Upper lobe of right lung (tissue), 1 donor: ENCODE measurements around the gene CEP120. TPM values are rescaled to one million over a fixed set of nuclear protein-coding genes. Genes with fewer than 3 reads are reported as not detected.
"Not testable (repeated sequence)": the region's sequence is repeated elsewhere in the genome, so short reads cannot be mapped to it uniquely, and the experiment has no call there.

Source experiments
- ATAC-seq: fragments of 200-7000 bp; cut with Tn5 transposase; one replicate; pipeline ENCODE4 v1.9.1; 2020; ENCODE audit warnings: mild to moderate bottlenecking, moderate library complexity
- DNase-seq: peaks from one replicate; pipeline ENCODE4 v3.0.0-alpha.2; 2020
- H3K27ac ChIP-seq: fragments of 200-600 bp; one replicate; pipeline ENCODE4 v1.8.0; 2022
- H3K27me3 ChIP-seq: fragments of 200-600 bp; one replicate; pipeline ENCODE4 v1.8.0; 2022; ENCODE audit warnings: mild to moderate bottlenecking
- H3K36me3 ChIP-seq: fragments of 200-600 bp; one replicate; pipeline ENCODE4 v1.8.0; 2022
- H3K4me1 ChIP-seq: fragments of 200-600 bp; one replicate; pipeline ENCODE4 v1.8.0; 2022
- H3K4me3 ChIP-seq: fragments of 200-600 bp; one replicate; pipeline ENCODE4 v1.8.0; 2022; ENCODE audit warnings: mild to moderate bottlenecking
- H3K9me3 ChIP-seq: fragments of 200-600 bp; one replicate; pipeline ENCODE4 v1.8.0; 2022
- CTCF ChIP-seq: fragments of 200-600 bp; IDR thresholded peaks from one replicate; pipeline ENCODE4 v1.8.0; 2022; ENCODE audit warnings: antibody characterized with exemption
- intact Hi-C: fragments of 100-400 bp; cut with DNase I; formaldehyde crosslinking; loops from one replicate; pipeline ENCODE4 v1.11.0; 2022
- total RNA-seq: library from RNA; stranded (reverse); fragmentation: NEBNext Ultra II Directional; extraction: Animal tissue kit (Norgen Biotek cat#: 25700); gene quantifications from one replicate; pipeline ENCODE4 v1.2.1, GENCODE V29; 2021
- donor health status: DM: no; HTN: yes; CAD: no; lungs with severe emphysema.

Gene CEP120
- total RNA-seq, 1 donor from 2014 or later: 19.5 TPM

- H3K27me3 ChIP-seq: no peaks in the 10 kb centered on the region
- no peak overlapping the region for H3K4me3 ChIP-seq
- peaks cover 67% of the 10 kb centered on the region for H3K36me3 ChIP-seq
- ATAC-seq (no peak), DNase-seq (no peak)
- H3K9me3 ChIP-seq: no peaks in the 10 kb centered on the region
- TF ChIP-seq CTCF: no peak
- no peaks in the 10 kb centered on the region for H3K4me1 ChIP-seq
- intact Hi-C loops: no loop called here
- no peak overlapping the region for H3K27ac ChIP-seq
Observed at GRCh38 chr5:123412206-123412605, 11.0 kb downstream of the CEP120 start.

DNA sequence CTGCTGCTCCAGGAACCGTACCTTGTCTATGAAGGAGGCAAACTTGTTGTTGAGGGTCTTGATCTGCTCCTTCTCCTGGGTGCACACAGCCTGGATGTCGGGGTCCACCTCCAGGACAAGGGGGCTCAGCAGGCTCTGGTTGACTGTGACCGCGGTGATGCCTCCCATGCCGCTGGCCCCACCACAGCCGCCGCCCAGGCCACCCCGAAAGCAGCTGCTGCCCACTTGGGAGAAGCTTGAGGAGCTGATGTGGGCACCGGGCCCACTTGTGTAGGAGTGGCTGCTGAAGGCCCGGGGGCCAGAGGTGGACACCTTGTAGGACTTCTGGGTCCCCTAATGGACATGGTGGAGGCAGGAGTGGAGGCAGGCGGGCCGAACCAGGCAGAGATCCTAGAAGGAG is 21.2 kb downstream of the CEP120 start:
- H3K36me3 ChIP-seq: peaks cover 55% of the 10 kb centered on the region
- H3K9me3 ChIP-seq, H3K4me3 ChIP-seq, H3K27ac ChIP-seq, H3K27me3 ChIP-seq, intact Hi-C loops, DNase-seq, H3K4me1 ChIP-seq, ATAC-seq: not testable (repeated sequence)

DNA sequence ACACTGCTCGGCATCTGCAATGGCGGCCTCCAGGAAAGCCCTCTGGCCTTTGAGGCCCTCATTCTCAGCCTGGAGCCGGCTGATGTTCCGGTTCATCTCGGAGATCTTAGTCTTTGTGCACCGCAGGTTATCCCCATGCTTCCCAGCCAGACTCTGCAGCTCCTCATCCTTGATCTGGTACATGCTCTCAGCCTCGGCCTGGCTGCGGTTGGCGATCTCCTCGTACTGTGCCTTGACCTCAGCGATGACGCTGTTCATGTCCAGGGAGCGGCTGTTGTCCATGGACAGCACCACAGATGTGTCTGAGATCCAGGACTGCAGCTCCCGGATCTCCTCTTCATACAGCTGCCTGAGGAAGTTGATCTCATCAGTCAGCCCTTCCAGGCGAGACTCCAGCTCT is 21.9 kb downstream of the CEP120 start:
- Histone ChIP-seq H3K9me3 (no peaks in the 10 kb centered on the region), H3K27ac (no peak overlapping the region), H3K27me3 (no peaks in the 10 kb centered on the region), H3K4me1 (no peaks in the 10 kb centered on the region), H3K36me3 (peaks cover 62% of the 10 kb centered on the region), H3K4me3 (no peak overlapping the region)
- TF ChIP-seq CTCF: no peak
- DNase-seq: no peak
- intact Hi-C loops: no loop called here
- no peak for ATAC-seq

DNA sequence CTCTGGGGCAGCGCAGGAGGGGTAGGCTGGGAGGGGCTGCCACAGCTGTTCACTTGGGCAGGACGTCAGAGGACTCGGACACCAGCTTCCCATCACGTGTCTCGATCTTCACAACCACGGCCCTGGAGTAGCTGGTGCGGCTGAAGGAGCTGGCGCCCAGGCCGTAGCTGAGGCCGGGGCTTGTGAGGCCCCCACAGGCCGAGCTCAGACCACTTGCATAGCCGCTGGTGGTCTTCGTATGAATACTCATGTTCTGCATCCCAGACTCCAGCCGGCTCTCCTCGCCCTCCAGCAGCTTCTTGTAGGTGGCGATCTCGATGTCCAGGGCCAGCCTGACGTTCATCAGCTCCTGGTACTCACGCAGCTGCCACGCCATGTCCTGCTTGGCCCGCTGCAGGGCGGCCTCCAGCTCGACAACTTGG is 22.3 kb downstream of the CEP120 start:
- intact Hi-C loops: not testable (repeated sequence)

GRCh38 chr5:123398058-123398733 is 25.0 kb downstream of the CEP120 start:
- TF ChIP-seq CTCF: no peak
- H3K4me3 ChIP-seq: no peak overlapping the region
- no peaks in the 10 kb centered on the region for H3K9me3 ChIP-seq
- H3K27ac ChIP-seq: no peak overlapping the region
- no peak for DNase-seq
- ATAC-seq: no peak
- no peaks in the 10 kb centered on the region for H3K27me3 ChIP-seq
- H3K36me3 ChIP-seq: peaks cover 52% of the 10 kb centered on the region
- no peaks in the 10 kb centered on the region for H3K4me1 ChIP-seq
- intact Hi-C loops: no loop called here

More for the DNA sequence above, 22.3 kb downstream of the CEP120 start:
- not testable (repeated sequence) for DNase-seq, H3K27ac ChIP-seq, H3K27me3 ChIP-seq, H3K9me3 ChIP-seq, H3K4me3 ChIP-seq, H3K4me1 ChIP-seq, ATAC-seq
- peaks cover 66% of the 10 kb centered on the region for H3K36me3 ChIP-seq

GRCh38 chr5:123397538-123397937 is 25.7 kb downstream of the CEP120 start:
- H3K36me3 ChIP-seq: peaks cover 49% of the 10 kb centered on the region
- intact Hi-C loops: no loop called here
- DNase-seq (no peak), ATAC-seq (no peak)
- H3K4me3 ChIP-seq: no peak overlapping the region
- TF ChIP-seq CTCF: no peak
- no peaks in the 10 kb centered on the region for H3K27me3 ChIP-seq
- H3K27ac ChIP-seq: no peak overlapping the region
- H3K9me3 ChIP-seq: no peaks in the 10 kb centered on the region
- H3K4me1 ChIP-seq: no peaks in the 10 kb centered on the region

DNA sequence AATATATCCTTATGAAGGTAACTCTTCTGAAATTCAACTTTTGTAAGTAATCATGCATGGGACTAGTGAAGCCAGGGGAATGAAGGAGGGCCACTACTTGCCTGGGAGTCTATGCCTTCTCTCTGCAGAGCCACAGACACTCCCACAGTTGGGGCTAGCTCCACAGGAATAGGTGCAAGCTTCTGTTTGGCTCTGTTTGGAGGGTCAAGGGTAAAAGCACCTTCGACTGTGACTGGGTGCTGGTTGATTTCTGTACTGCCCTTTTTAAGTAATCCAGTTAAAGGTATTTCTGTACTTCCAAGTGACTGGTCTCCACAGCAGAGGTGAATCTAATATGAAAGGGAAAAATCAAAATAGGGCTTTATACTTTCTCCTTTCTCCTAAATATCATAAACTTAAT is 32.2 kb downstream of the CEP120 start:
- Histone ChIP-seq H3K27me3 (no peaks in the 10 kb centered on the region), H3K4me3 (no peak overlapping the region), H3K27ac (no peak overlapping the region), H3K4me1 (no peaks in the 10 kb centered on the region), H3K9me3 (no peaks in the 10 kb centered on the region), H3K36me3 (peaks cover 54% of the 10 kb centered on the region)
- ATAC-seq: no peak
- no peak for TF ChIP-seq CTCF
- no peak for DNase-seq
- intact Hi-C loops: no loop called here
